ENCODE data around the gene SMAD3. TPM values are rescaled to one million over a fixed set of nuclear protein-coding genes. Genes with fewer than 3 reads are reported as not detected.

The SMAD3 gene
- total RNA-seq, 1 donor from 2014 or later: 12.5 TPM

DNA sequence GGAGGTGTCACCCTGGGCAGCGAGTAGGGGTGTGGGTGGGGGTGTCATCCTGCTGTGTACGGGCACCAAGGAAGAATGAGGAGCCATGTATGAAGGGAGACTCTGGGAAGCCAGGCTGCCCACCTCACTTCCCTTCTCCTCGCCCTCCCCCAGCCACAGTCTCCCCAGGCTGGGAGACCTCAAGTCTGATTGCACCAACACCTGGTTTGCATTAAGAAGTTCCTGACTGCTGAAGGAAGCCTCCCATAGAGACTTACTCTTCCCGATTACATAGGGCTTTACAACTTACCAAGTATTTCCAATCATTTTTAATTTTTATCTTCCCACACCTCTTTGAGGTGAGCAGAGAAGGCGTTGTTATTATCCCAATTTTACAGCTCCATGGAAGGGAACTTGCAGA is 29.5 kb upstream of the SMAD3 start:
- H3K36me3 Mint-ChIP-seq: no peaks in the 10 kb centered on the region
- Histone ChIP-seq H3K27me3 (peaks cover 38% of the 10 kb centered on the region), H2AFZ (replicated peaks) (no peak overlapping the region), H3K4me1 (peaks cover 61% of the 10 kb centered on the region), H3K4me3 (no peak overlapping the region), H3K9ac (no peak overlapping the region), H3K4me2 (no peak overlapping the region), H3K79me2 (ENCODE audit: low read depth) (no peaks in the 10 kb centered on the region), H3F3A (ENCODE audit: low read depth) (peaks cover 46% of the 10 kb centered on the region), H4K20me1 (ENCODE audit: low read depth) (no peaks in the 10 kb centered on the region), H3K36me3 (no peaks in the 10 kb centered on the region), H3K27ac (no peak overlapping the region), H3K9me3 (ENCODE audit: low read depth) (no peaks in the 10 kb centered on the region)
- TF ChIP-seq EZH2 (IDR thresholded peaks at IDR 0.05) (no peak), EZH2phosphoT487 (IDR thresholded peaks at IDR 0.05) (no peak)
- TF ChIP-seq, protein P1, sequence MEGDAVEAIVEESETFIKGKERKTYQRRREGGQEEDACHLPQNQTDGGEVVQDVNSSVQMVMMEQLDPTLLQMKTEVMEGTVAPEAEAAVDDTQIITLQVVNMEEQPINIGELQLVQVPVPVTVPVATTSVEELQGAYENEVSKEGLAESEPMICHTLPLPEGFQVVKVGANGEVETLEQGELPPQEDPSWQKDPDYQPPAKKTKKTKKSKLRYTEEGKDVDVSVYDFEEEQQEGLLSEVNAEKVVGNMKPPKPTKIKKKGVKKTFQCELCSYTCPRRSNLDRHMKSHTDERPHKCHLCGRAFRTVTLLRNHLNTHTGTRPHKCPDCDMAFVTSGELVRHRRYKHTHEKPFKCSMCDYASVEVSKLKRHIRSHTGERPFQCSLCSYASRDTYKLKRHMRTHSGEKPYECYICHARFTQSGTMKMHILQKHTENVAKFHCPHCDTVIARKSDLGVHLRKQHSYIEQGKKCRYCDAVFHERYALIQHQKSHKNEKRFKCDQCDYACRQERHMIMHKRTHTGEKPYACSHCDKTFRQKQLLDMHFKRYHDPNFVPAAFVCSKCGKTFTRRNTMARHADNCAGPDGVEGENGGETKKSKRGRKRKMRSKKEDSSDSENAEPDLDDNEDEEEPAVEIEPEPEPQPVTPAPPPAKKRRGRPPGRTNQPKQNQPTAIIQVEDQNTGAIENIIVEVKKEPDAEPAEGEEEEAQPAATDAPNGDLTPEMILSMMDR (IDR thresholded peaks at IDR 0.05): no peak
- peaks cover 22% of the 10 kb centered on the region for H3K4me1 Mint-ChIP-seq
- H3K27me3 Mint-ChIP-seq (ENCODE audit: insufficient read depth, low read depth): peaks cover 4% of the 10 kb centered on the region
- H3K27ac Mint-ChIP-seq: no peak overlapping the region
- peak overlapping the region; percentile 12 for H3K4me3 Mint-ChIP-seq
- no peaks in the 10 kb centered on the region for H3K9me3 Mint-ChIP-seq
- no peak for DNase-seq (ENCODE audit: low spot score)

DNA sequence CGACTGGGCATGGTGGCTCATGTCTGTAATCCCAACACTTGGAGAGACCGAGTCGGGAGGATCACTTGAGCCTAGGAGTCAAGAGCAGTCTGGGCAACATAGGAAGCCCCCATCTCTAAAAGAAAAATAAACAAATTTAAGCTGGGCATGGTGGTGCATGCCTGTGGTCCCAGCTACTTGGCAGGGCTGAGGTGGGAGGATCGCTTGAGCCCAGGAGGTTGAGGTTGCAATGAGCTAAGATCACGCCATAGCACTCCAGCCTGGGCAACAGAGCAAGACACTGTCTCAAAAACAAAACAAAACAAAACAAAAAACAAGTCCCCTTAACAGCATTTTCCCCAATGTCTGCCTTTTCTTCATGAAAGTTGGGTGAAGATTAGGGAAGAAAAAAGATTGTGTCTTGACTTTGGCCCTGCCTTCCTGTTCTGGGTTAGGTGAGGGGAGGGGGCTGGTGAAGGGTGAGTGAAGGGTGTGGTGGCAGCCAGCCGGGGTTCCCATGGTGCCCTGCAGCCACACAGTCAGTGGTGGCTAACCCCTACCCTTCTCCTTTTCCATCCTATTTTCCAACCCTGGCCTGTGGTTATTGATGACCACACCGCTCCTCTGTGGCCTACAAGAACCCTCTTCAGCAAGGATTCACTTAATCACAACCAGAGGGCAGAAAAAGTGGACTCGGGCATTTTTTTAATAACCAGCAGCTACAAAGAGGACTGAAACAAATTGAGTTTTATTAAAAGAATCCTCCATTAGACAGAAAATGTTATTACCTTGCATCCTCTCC is 28.4 kb upstream of the SMAD3 start:
- peaks cover 35% of the 10 kb centered on the region for H3F3A ChIP-seq (ENCODE audit: low read depth)
- TF ChIP-seq, protein P1 (IDR thresholded peaks at IDR 0.05): no peak

DNA sequence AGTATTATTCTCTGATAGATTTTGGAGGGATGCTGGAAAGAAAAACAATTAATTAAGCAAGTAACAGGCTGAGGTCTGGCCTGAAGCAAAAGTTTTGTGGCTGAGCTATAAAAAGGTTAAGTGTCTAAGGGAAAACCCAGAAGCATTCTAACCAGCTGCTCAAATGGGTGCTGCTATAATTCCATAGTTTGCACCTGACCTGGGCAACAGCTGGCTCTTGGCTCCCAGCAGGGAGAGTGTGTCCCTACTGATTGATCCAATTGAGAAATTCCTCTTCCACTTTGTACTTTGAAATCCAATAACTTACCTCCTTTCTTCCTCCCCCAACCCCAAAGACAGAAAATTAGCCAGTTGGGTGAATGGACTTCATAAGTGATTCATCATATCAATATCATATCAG is 27.7 kb upstream of the SMAD3 start:
- Mint-ChIP-seq H3K27me3 (ENCODE audit: insufficient read depth, low read depth) (peaks cover 4% of the 10 kb centered on the region), H3K27ac (no peak overlapping the region), H3K4me3 (no peak overlapping the region), H3K4me1 (peaks cover 35% of the 10 kb centered on the region), H3K36me3 (no peaks in the 10 kb centered on the region), H3K9me3 (no peaks in the 10 kb centered on the region)
- no peaks in the 10 kb centered on the region for H3K79me2 ChIP-seq (ENCODE audit: low read depth)
- no peak for TF ChIP-seq EZH2 (IDR thresholded peaks at IDR 0.05)
- no peak overlapping the region for H3K9ac ChIP-seq
- no peak for DNase-seq (ENCODE audit: low spot score)
- no peak overlapping the region for H3K27ac ChIP-seq
- no peaks in the 10 kb centered on the region for H3K9me3 ChIP-seq (ENCODE audit: low read depth)
- peaks cover 23% of the 10 kb centered on the region for H3K27me3 ChIP-seq
- H3F3A ChIP-seq (ENCODE audit: low read depth): peaks cover 35% of the 10 kb centered on the region
- H3K4me3 ChIP-seq: no peak overlapping the region
- no peaks in the 10 kb centered on the region for H4K20me1 ChIP-seq (ENCODE audit: low read depth)
- H3K4me1 ChIP-seq: peaks cover 54% of the 10 kb centered on the region
- peak overlapping the region; percentile 63 for H3K4me2 ChIP-seq
- H2AFZ ChIP-seq (replicated peaks): no peak overlapping the region
- no peaks in the 10 kb centered on the region for H3K36me3 ChIP-seq

More for the DNA sequence above, 28.4 kb upstream of the SMAD3 start:
- H3K36me3 Mint-ChIP-seq: no peaks in the 10 kb centered on the region
- H3K4me2 ChIP-seq: peak overlapping the region; percentile 63
- peaks cover 4% of the 10 kb centered on the region for H3K27me3 Mint-ChIP-seq (ENCODE audit: insufficient read depth, low read depth)
- no peak overlapping the region for H3K4me3 Mint-ChIP-seq
- no peaks in the 10 kb centered on the region for H3K9me3 Mint-ChIP-seq
- H3K4me1 Mint-ChIP-seq: peaks cover 27% of the 10 kb centered on the region
- no peak overlapping the region for H3K27ac ChIP-seq
- H3K9ac ChIP-seq: no peak overlapping the region
- peaks cover 54% of the 10 kb centered on the region for H3K4me1 ChIP-seq
- H3K79me2 ChIP-seq (ENCODE audit: low read depth): no peaks in the 10 kb centered on the region
- no peak overlapping the region for H3K27ac Mint-ChIP-seq
- H3K4me3 ChIP-seq: no peak overlapping the region
- no peak for DNase-seq (ENCODE audit: low spot score)
- no peaks in the 10 kb centered on the region for H3K9me3 ChIP-seq (ENCODE audit: low read depth)
- H4K20me1 ChIP-seq (ENCODE audit: low read depth): no peaks in the 10 kb centered on the region
- H3K36me3 ChIP-seq: no peaks in the 10 kb centered on the region
- H2AFZ ChIP-seq (replicated peaks): no peak overlapping the region
- peaks cover 30% of the 10 kb centered on the region for H3K27me3 ChIP-seq

DNA sequence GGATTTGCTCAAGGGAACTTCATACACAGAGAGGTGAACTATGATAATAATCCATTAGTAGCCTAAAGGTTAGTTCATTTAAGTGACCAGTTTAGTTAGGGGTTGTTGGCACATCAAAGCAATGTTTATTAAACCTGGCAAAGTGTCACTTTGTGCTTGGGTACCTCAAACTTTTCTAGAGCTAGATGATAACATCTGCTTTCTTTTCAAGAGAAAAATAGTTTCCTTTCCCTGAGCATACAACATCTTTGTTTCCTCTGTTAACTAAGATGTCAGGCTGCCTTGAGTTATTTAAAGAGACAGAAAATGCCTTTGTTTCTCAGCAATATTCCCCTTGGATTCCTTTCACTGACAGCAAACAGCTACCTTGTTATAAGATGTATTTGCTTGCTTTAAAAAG is 26.7 kb upstream of the SMAD3 start:
- no peak overlapping the region for H2AFZ ChIP-seq (replicated peaks)
- no peaks in the 10 kb centered on the region for H3K79me2 ChIP-seq (ENCODE audit: low read depth)
- H3K36me3 ChIP-seq: no peaks in the 10 kb centered on the region
- H4K20me1 ChIP-seq (ENCODE audit: low read depth): no peaks in the 10 kb centered on the region
- H3K9me3 ChIP-seq (ENCODE audit: low read depth): no peaks in the 10 kb centered on the region
- H3K4me1 ChIP-seq: peaks cover 45% of the 10 kb centered on the region
- peak overlapping the region; percentile 13 for H3K4me3 ChIP-seq
- DNase-seq (ENCODE audit: low spot score): no peak
- H3F3A ChIP-seq (ENCODE audit: low read depth): peaks cover 30% of the 10 kb centered on the region
- peak overlapping the region; percentile 81 for H3K27ac Mint-ChIP-seq
- peak overlapping the region; percentile 64 for H3K27ac ChIP-seq
- no peaks in the 10 kb centered on the region for H3K36me3 Mint-ChIP-seq
- peaks cover 4% of the 10 kb centered on the region for H3K27me3 Mint-ChIP-seq (ENCODE audit: insufficient read depth, low read depth)
- H3K27me3 ChIP-seq: peaks cover 12% of the 10 kb centered on the region
- H3K4me3 Mint-ChIP-seq: no peak overlapping the region
- H3K9ac ChIP-seq: no peak overlapping the region
- H3K9me3 Mint-ChIP-seq: no peaks in the 10 kb centered on the region
- peak overlapping the region; percentile 63 for H3K4me2 ChIP-seq
- H3K4me1 Mint-ChIP-seq: peaks cover 32% of the 10 kb centered on the region
- TF ChIP-seq EZH2 (IDR thresholded peaks at IDR 0.05): no peak
